ENCODE results near the gene ERCC2. TPM values are rescaled to one million over a fixed set of nuclear protein-coding genes. Genes with fewer than 3 reads are reported as not detected.

The ERCC2 gene
- total RNA-seq: 34.6 and 46.6 TPM in 2 replicates

GRCh38 chr19:45370410-45371204, at the start of gene ERCC2:
TSS of gene ERCC2 (minus strand) at chr19:45370573. CDS start at chr19:45370540, 33 bp downstream.

DNA sequence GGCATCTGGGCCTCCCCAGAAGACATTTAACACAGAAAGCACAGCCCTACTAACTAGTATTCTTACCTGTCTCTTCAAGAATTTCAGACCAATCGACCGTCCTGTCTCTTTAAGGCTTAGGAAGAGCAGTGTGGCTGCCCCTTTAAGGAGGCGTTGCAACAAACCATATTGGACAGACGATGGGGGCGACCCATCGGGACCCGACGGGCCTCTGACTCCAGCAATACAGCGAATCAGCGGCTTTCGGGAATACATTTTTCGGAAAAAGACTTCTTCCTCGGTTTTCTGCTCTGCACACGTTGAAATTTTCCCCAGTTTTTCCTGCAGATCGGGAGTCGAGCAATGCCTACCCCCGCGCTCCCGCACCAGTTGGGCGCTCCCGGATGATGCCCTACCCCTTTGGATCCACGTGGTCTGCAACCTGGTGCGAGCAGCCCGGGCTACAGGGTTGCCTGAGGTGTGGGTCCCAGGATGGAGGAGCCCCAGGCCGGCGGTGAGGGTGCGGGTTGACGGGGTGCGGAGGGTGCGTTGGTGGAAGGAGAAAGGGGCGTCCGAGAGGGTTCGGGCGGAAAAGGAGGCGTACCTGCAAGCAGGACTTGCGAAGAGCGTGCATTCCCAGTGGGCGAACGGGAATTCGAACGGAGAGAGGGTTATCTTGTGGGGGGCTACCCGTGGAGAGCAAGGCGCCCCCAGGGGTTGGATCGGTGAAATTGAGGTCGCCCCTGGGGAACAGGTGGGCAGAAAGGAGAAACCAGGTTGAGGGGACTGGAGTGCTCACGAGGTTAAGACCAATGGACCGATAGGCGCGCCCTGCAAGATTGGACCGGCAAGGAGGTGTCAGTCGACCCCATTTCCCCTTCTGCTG, 36.1 kb upstream of the ERCC2 start, which contains the start of gene POLR1G:
Gene POLR1G (plus strand): TSS at position 419 of the 865 bp plus-strand sequence. CDS start 53 bp downstream, at position 472.

GRCh38 chr19:45404557-45405434, 34.4 kb upstream of the ERCC2 start, which contains the start of gene PPP1R13L:
TSS of gene PPP1R13L (minus strand) at chr19:45405069. CDS start at chr19:45398318, 6,751 bp downstream.

GRCh38 chr19:45340232-45340898, 30.0 kb downstream of the ERCC2 start, which contains the start of gene KLC3:
TSS of gene KLC3 (plus strand) at chr19:45340750. CDS start at chr19:45345542, 4,792 bp downstream.

GRCh38 chr19:45322744-45323281, 47.6 kb downstream of the ERCC2 start, which contains the start of gene CKM:
TSS of gene CKM (minus strand) at chr19:45322875. CDS start at chr19:45319713, 3,162 bp downstream.

Other genes with a start within 250 kb of the ERCC2 start
- under 0.01 and 0.25 TPM in 2 replicates for gene NKPD1, start 209.6 kb downstream of the ERCC2 start, total RNA-seq
- gene TRAPPC6A, start 192.3 kb downstream of the ERCC2 start, total RNA-seq: 7.8 and 52.2 TPM in 2 replicates
- 6.5 and 8.5 TPM in 2 replicates for gene BLOC1S3, start 191.8 kb downstream of the ERCC2 start, total RNA-seq
- 0.13 TPM in 1 of 2 replicates, not detected in the other for gene EXOC3L2, start 125.2 kb downstream of the ERCC2 start, total RNA-seq
- gene MARK4, start 119.3 kb downstream of the ERCC2 start, total RNA-seq: 10.8 and 41.7 TPM in 2 replicates
- gene CKM, start 47.7 kb downstream of the ERCC2 start, total RNA-seq: not detected in 2 replicates
- 1.3 and 2.2 TPM in 2 replicates for gene KLC3, start 29.8 kb downstream of the ERCC2 start, total RNA-seq
- gene PPP1R13L, start 34.5 kb upstream of the ERCC2 start, total RNA-seq: 23.8 and 31.1 TPM in 2 replicates
- 6.0 and 24.6 TPM in 2 replicates for gene POLR1G, start 36.1 kb upstream of the ERCC2 start, total RNA-seq
- 97.6 and 131 TPM in 2 replicates for gene ERCC1, start 53.3 kb upstream of the ERCC2 start, total RNA-seq
- 15.2 and 20.0 TPM in 2 replicates for gene FOSB, start 97.4 kb upstream of the ERCC2 start, total RNA-seq
- 11.7 and 24.2 TPM in 2 replicates for gene RTN2, start 126.5 kb upstream of the ERCC2 start, total RNA-seq
- gene PPM1N, start 127.9 kb upstream of the ERCC2 start, total RNA-seq: 1.0 TPM in 1 of 2 replicates, not detected in the other
- gene VASP, start 136.9 kb upstream of the ERCC2 start, total RNA-seq: 140 and 199 TPM in 2 replicates
- gene OPA3, start 214.2 kb upstream of the ERCC2 start, total RNA-seq: 8.5 and 11.9 TPM in 2 replicates
- not detected in 2 replicates for gene GPR4, start 231.6 kb upstream of the ERCC2 start, total RNA-seq

All from mesangial cell (primary cell).